ENCODE data around the gene PDE7B.

DNA sequence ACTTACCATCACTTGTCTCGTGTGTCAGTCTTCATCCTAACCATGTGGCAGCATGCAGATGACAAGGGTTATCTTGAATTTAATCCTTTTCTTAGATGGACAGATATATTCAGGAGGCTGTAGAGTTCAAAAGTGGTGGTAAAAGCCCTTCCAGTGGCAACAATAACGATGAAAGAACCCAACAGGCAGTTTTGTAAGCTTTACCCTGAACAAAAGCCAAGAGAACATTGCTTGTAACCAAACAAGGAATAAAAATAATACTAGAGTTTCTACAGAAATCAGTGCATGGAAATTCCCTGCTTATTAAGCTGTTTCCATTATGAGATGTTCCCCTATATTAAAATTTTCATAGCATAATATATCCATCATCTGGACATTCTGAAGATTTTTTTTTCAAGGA lies 69.7 kb downstream of the PDE7B start:
- TF ChIP-seq, protein P1, sequence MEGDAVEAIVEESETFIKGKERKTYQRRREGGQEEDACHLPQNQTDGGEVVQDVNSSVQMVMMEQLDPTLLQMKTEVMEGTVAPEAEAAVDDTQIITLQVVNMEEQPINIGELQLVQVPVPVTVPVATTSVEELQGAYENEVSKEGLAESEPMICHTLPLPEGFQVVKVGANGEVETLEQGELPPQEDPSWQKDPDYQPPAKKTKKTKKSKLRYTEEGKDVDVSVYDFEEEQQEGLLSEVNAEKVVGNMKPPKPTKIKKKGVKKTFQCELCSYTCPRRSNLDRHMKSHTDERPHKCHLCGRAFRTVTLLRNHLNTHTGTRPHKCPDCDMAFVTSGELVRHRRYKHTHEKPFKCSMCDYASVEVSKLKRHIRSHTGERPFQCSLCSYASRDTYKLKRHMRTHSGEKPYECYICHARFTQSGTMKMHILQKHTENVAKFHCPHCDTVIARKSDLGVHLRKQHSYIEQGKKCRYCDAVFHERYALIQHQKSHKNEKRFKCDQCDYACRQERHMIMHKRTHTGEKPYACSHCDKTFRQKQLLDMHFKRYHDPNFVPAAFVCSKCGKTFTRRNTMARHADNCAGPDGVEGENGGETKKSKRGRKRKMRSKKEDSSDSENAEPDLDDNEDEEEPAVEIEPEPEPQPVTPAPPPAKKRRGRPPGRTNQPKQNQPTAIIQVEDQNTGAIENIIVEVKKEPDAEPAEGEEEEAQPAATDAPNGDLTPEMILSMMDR (IDR thresholded peaks at IDR 0.05) = no peak
- TF ChIP-seq POLR2AphosphoS5 (IDR thresholded peaks at IDR 0.05) = no peak
